ENCODE results near the gene PRRC2B.

PRRC2B gene

GRCh38 chr9:131410044-131410491, 16.2 kb downstream of the PRRC2B start:
- peak; percentile 39 to 62 for DNase-seq

- DNase-seq: no peak
Measured at GRCh38 chr9:131411719-131412681, 18.1 kb downstream of the PRRC2B start.

- no peak for DNase-seq
Measured at GRCh38 chr9:131416509-131416908, 22.6 kb downstream of the PRRC2B start.

GRCh38 chr9:131417264-131418142, 23.6 kb downstream of the PRRC2B start:
- no peak for DNase-seq

- no peak for DNase-seq
Measured at GRCh38 chr9:131418143-131419025, 24.5 kb downstream of the PRRC2B start.

- DNase-seq: no peak
Measured at GRCh38 chr9:131419026-131419614, 25.2 kb downstream of the PRRC2B start.

- DNase-seq: no peak
Measured at GRCh38 chr9:131419716-131420115, 25.8 kb downstream of the PRRC2B start.

- no peak for DNase-seq
Measured at GRCh38 chr9:131420980-131421624, 27.2 kb downstream of the PRRC2B start.

- DNase-seq: no peak
Measured at GRCh38 chr9:131421691-131422090, 27.8 kb downstream of the PRRC2B start.

GRCh38 chr9:131422241-131422792, 28.4 kb downstream of the PRRC2B start:
- DNase-seq: no peak

- no peak for DNase-seq
Measured at GRCh38 chr9:131423171-131423581, 29.3 kb downstream of the PRRC2B start.

GRCh38 chr9:131426545-131426944, 32.7 kb downstream of the PRRC2B start:
- no peak for DNase-seq

- no peak for DNase-seq
Measured at GRCh38 chr9:131429121-131430012, 35.5 kb downstream of the PRRC2B start.

- no peak for DNase-seq
Measured at GRCh38 chr9:131432050-131432449, 38.2 kb downstream of the PRRC2B start.

GRCh38 chr9:131432597-131433301, 38.9 kb downstream of the PRRC2B start:
- DNase-seq: no peak

- DNase-seq: no peak
Measured at GRCh38 chr9:131433302-131433854, 39.5 kb downstream of the PRRC2B start.

GRCh38 chr9:131434673-131435072, 40.8 kb downstream of the PRRC2B start:
- no peak for DNase-seq

GRCh38 chr9:131436376-131436775, 42.5 kb downstream of the PRRC2B start:
- no peak for DNase-seq

- no peak for DNase-seq
Measured at GRCh38 chr9:131436865-131437271, 43.0 kb downstream of the PRRC2B start.

Data from CD4-positive, alpha-beta T cell treated with Interleukin-4 for 1 hour (primary cell).